ENCODE measurements around the gene EIPR1.

EIPR1 gene

GRCh38 chr2:3404349-3404894, 26.8 kb upstream of the EIPR1 start:
- Histone ChIP-seq H3K9ac (ENCODE audit: low read length) (no peak overlapping the region), H4K20me1 (ENCODE audit: low read depth, low read length) (no peaks in the 10 kb centered on the region), H3K9me2 (replicated peaks; ENCODE audit: insufficient read depth, low read length) (no peaks in the 10 kb centered on the region), H3K79me2 (ENCODE audit: insufficient read depth, low read length) (no peaks in the 10 kb centered on the region), H3K4me3 (ENCODE audit: insufficient read depth, low read length, poor library complexity, severe bottlenecking) (no peak overlapping the region), H3F3A (ENCODE audit: insufficient read depth) (no peaks in the 10 kb centered on the region), H3K27ac (ENCODE audit: low read depth, low read length) (no peak overlapping the region), H3K9me3 (ENCODE audit: insufficient read depth, low read length) (no peaks in the 10 kb centered on the region), H3K36me3 (ENCODE audit: low read length) (peaks cover 5% of the 10 kb centered on the region; the same call in 1 of the 2 replicates), H3K4me2 (ENCODE audit: low read depth, low read length, poor library complexity, severe bottlenecking) (no peak overlapping the region), H2AFZ (ENCODE audit: low read depth, low read length, severe bottlenecking) (no peak overlapping the region), H3K27me3 (ENCODE audit: low read length) (no peaks in the 10 kb centered on the region)
- TF ChIP-seq CTCF (IDR thresholded peaks at IDR 0.05; ENCODE audit: insufficient read depth, low read length, poor library complexity, severe bottlenecking) (no peak), EZH2phosphoT487 (conservative IDR thresholded peaks at IDR 0.05; ENCODE audit: low read length) (no peak)

GRCh38 chr2:3403587-3404334, 26.1 kb upstream of the EIPR1 start:
- Histone ChIP-seq H3K27ac (ENCODE audit: low read depth, low read length) (no peak overlapping the region), H3F3A (ENCODE audit: insufficient read depth) (no peaks in the 10 kb centered on the region), H3K4me2 (ENCODE audit: low read depth, low read length, poor library complexity, severe bottlenecking) (no peak overlapping the region), H4K20me1 (ENCODE audit: low read depth, low read length) (no peaks in the 10 kb centered on the region), H3K9ac (ENCODE audit: low read length) (no peak overlapping the region), H2AFZ (ENCODE audit: low read depth, low read length, severe bottlenecking) (no peak overlapping the region), H3K79me2 (ENCODE audit: insufficient read depth, low read length) (no peaks in the 10 kb centered on the region), H3K27me3 (ENCODE audit: low read length) (no peaks in the 10 kb centered on the region), H3K9me2 (replicated peaks; ENCODE audit: insufficient read depth, low read length) (no peaks in the 10 kb centered on the region), H3K4me3 (ENCODE audit: insufficient read depth, low read length, poor library complexity, severe bottlenecking) (no peak overlapping the region), H3K9me3 (ENCODE audit: insufficient read depth, low read length) (no peaks in the 10 kb centered on the region), H3K36me3 (ENCODE audit: low read length) (peaks cover 5% of the 10 kb centered on the region; the same call in 1 of the 2 replicates)
- no peak for TF ChIP-seq EZH2phosphoT487 (conservative IDR thresholded peaks at IDR 0.05; ENCODE audit: low read length)
- TF ChIP-seq CTCF (IDR thresholded peaks at IDR 0.05; ENCODE audit: insufficient read depth, low read length, poor library complexity, severe bottlenecking): no peak

- H3K9me2 ChIP-seq (replicated peaks; ENCODE audit: insufficient read depth, low read length): no peaks in the 10 kb centered on the region
- H2AFZ ChIP-seq (ENCODE audit: low read depth, low read length, severe bottlenecking): no peak overlapping the region
- H3K36me3 ChIP-seq (ENCODE audit: low read length): peaks cover 31% of the 10 kb centered on the region
- no peak for TF ChIP-seq CTCF (IDR thresholded peaks at IDR 0.05; ENCODE audit: insufficient read depth, low read length, poor library complexity, severe bottlenecking)
- peaks cover 21% of the 10 kb centered on the region; the same call in 1 of the 2 replicates for H3K79me2 ChIP-seq (ENCODE audit: insufficient read depth, low read length)
- no peak overlapping the region for H3K4me2 ChIP-seq (ENCODE audit: low read depth, low read length, poor library complexity, severe bottlenecking)
- no peak overlapping the region for H3K4me3 ChIP-seq (ENCODE audit: insufficient read depth, low read length, poor library complexity, severe bottlenecking)
- H3F3A ChIP-seq (ENCODE audit: insufficient read depth): no peaks in the 10 kb centered on the region
- peaks cover 12% of the 10 kb centered on the region; the same call in 1 of the 2 replicates for H3K9me3 ChIP-seq (ENCODE audit: insufficient read depth, low read length)
- H3K27ac ChIP-seq (ENCODE audit: low read depth, low read length): no peak overlapping the region
- H4K20me1 ChIP-seq (ENCODE audit: low read depth, low read length): no peaks in the 10 kb centered on the region
- H3K9ac ChIP-seq (ENCODE audit: low read length): no peak overlapping the region
- H3K27me3 ChIP-seq (ENCODE audit: low read length): no peaks in the 10 kb centered on the region
Measured at GRCh38 chr2:3399829-3400228, 22.2 kb upstream of the EIPR1 start.
